HG03103 (cell line): ENCODE measurements around the gene ACTR8.

Experiments used
- ATAC-seq: cut with Tn5 transposase; IDR thresholded peaks from one replicate; pipeline ENCODE4 v1.9.1; 2021; ENCODE audit warnings: low read depth; ENCODE audit not compliant: unreplicated experiment

Gene ACTR8

GRCh38 chr3:53865732-53866499, 16.0 kb downstream of the ACTR8 start:
- ATAC-seq, result no peak

DNA sequence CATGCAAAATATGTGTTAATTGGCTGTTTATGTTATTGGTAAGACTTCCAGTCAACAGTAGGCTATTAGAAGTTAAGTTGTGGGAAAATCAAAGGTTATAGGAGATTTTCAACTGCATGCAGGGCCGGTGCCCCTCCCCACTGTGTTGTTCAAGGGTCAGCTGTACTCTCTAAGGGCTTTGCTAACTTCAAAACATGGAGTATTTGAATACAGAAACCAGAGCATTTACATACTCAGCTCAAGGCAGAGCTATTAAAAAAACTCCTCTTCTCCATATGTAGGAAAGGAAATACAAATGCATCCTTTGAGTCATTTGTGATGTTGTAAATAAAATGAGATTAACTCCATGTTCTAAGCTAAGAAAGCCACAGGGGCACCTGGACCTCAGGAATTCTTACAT, 18.8 kb downstream of the ACTR8 start:
- no peak for ATAC-seq

- no peak for ATAC-seq
These were observed 19.7 kb downstream of the ACTR8 start for GRCh38 chr3:53862241-53862640.

DNA sequence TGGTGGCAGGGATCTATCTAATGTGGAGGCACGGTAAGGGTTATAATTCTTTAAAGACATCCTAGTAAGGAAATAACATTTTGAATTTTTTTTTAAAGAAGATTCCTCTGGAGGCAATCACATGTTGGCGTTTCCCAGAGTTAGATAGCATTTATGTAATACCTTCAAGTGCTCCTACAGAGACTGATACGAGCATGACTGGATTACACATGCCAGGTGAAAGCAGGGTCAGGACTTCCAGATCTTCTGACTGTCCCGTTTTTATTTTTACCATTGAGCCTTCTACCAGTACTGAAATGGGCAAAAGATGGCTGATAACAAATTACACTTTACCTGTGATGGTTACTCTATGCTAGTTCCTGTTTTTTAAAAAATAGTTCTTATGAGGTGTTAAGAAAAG, 21.8 kb downstream of the ACTR8 start:
- ATAC-seq, result no peak

- ATAC-seq, result no peak
These were observed 22.8 kb downstream of the ACTR8 start for GRCh38 chr3:53859178-53859577.

- ATAC-seq, result no peak
These were observed 23.7 kb downstream of the ACTR8 start for GRCh38 chr3:53858096-53858741.

GRCh38 chr3:53856964-53857363, 25.0 kb downstream of the ACTR8 start:
- ATAC-seq, result no peak

DNA sequence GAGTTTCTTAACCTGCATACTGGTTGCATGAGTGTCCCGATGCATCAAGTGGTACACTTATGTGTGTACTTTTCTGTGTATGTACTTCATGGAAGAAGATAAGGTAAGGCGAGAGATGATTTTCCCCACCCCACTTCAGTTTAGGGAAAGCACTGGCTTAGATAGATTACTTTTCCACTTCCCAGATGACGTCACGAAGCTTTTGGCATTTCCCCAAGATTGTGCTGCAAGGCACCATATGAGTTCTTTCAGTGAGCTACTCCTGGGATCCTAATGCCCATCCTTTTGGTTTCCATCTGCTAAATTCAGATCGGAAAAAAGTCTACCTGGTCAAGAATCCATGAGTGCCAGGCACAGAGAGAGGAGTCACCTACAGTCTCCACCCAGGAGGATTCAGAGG, 31.1 kb downstream of the ACTR8 start:
- no peak for ATAC-seq

DNA sequence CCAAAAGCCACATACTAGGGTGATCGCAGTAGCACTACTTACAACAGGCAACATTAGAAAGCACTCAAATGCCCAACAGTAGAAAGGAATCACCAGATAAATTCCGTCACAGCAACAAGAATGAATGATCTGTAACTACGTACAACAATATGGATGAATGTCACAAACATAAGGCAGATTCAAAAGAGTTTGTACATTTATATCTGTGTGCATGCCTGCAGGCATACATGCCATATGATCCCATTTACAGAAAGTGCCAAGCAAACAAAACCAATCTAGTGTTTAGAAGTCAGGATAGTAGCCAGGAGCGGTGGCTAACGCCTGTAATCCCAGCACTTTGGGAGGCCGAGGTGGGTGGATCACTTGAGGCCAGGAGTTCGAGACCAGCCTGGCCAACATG, 32.0 kb downstream of the ACTR8 start:
- no peak for ATAC-seq

DNA sequence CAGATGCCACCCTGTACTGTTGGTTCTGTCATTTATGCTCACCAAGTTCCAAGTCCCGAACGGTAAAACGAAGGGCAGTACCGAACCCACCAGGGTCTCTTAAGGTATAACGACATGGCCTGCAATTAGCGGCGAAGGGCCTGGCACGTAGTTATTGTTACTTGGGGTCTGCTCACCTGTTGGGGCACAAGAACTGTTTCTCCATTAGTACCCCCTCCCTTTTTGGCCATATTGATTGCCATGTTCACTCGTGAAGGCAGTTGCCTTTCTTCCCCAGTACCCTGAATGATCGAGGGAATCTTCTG, 35.1 kb downstream of the ACTR8 start:
- ATAC-seq, result no peak

GRCh38 chr3:53846134-53846850, 35.7 kb downstream of the ACTR8 start, which contains the start of the genes CHDH and IL17RB:
Gene CHDH, minus strand, starts transcription at chr3:53846419. Its CDS starts 22,411 bp downstream, at chr3:53824008.
Gene IL17RB, plus strand, starts transcription at chr3:53846568. Its CDS starts 21 bp downstream, at chr3:53846589.
- ATAC-seq, result peak; percentile 47

GRCh38 chr3:53845881-53846133, 36.1 kb downstream of the ACTR8 start:
- no peak for ATAC-seq

DNA sequence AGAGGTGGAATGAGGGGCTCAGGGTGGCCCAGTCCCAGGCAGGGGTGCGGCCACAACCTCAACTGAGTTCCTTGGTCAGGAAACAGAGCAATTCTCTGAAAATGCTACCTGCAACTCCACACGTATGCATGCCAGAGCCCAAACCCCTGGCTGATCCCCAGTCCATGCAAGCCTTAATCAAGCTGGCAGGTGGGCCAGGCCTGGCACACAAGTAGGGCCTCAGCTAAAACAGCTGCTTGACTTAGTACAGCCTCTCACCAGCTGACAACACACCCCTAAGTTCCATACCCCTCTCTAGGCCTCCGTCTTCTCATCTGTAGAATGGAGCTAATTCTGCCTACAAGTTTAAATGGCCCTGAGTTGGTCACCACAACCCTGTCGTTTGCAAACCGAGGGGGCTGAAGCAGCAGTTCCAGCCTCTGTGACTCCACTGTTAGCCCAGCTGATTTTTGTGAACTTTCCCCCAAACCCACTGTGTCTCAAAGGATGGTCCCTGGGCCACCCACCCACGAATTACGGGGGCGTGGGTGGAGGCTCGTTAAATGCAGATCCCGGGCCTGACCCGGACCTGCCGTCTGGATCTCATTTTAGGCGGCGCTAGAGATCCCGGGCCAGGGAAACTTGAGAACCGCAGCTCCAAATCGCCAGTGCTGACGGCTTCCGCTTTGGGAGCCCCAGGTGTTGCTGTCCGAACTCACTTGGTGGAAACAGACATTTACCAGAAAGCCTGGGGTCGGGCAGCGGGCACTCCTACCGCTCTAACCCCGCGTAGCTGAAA, 36.7 kb downstream of the ACTR8 start:
- peak; percentile 13 for ATAC-seq

GRCh38 chr3:53844262-53845102, 37.5 kb downstream of the ACTR8 start:
- no peak for ATAC-seq

DNA sequence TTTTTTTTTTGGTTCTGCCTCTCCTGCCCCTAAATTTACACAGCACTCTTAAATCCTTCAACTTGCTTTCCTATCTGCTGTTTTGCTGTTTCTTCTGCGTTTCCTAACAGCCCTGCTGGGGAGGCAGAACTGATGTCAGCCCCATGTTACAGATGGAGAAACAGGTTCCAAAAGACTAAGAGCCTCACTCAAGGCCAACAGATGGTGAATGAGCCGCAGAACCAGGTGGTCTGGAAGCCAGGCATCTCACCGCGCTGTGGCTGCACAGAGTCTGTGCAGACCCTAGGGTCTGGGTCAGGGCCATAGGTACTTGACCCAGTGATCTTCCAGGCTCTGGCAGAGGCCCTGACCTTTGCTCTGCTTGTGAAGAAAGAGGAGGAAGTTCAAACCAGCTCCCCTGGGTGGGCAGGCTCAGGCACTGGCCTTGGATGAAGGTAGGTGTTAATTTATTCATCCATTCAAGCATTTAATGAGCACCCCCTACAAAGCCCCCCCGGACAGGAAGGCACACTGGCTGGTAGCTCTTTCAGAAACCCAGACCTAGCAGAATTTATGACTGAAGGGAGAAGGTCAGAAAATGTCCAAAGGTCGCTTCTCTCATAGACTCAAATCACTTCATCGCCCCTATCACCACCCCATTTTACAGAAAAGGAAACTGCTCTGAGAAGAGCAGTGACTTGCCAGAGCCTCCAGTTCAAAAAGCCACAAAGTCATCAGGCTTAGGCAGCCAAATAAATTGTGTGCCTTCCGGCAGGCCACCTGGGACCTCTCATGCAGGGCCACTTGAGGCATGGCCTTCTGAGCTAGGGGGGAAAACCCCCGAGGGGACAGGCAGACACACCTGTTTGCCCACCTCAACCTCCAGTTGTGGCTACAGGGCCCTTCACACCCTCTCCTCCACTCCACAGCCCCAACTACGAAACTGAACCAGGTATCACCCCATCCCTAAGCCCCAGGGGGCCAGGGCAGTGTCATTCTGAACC, 38.5 kb downstream of the ACTR8 start:
- ATAC-seq, result peak; percentile 39

DNA sequence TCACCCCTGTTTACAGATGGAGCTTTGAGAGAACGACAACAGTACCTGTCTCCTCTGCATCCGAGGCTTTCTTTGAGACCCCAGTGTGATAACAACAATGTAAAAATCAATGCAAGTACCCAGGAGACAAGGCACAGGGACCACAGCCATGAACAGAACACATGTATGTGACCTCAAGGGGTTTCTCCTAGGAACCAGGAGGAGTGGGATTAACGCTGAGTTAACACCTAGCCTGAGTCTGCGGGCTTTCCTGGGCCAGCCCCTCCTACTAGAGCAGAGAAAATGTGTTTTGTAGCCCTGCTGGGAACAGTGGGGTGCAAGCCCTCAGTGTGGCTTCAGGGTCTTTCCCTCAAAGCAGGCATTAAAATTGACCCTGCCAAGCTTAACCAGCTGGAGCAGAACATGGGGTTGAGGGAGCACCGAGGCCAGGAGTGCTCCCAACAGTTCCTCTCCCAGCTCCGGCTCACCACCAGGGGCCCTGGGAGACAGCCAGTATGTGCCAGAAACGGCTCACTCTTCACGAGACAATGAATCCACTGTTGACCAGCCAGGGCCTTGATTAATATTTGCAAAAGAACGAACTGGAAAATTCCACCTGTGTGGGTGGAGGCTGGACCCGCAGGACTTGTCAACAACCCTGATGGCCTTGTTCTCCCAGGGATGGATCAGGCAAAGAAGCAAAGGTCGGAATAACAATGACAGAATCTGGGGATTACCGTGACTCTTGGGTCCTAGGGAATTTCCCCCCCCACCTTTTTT, 39.3 kb downstream of the ACTR8 start:
- ATAC-seq, result no peak

DNA sequence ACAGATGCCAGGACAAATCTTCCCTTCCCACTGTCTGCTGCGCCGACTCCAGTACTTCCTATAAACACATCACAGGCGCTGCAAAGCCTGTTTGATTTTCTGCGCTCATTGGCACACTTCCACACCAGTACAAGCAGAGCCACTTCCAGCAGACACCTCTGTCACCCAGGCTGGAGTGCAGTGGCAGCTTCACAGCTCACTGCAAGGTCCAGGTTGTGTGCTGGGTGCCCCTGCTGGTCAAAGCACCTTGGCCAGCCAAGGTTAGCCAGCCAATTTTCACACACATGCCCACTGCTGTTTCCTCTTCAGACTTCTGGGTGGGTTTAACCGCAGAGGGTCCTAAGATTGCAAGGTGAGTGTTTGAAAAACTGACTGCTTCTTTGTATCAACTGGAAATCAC, 40.7 kb downstream of the ACTR8 start:
- no peak for ATAC-seq

DNA sequence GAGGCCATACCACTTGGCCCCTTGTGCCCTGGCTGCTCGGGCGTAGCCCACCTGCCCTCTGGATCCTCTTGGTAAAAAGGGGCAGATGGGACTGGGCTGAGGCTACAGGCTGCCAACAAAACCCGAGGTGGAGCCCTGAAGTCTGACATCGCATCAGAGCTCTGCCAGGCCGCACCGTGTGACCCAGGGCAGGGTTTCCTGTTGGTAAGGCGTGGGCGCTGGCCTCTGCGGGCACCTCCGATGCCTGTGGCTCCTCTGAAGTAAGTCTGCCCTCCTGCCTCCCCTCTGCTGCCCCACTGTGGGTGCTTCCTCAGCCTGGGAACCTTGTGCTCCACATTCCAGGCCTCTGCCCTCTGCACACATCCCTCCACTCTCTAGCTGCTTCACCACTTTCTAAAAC, 44.6 kb downstream of the ACTR8 start:
- ATAC-seq, result no peak
